HEK293T (cell line): Measurements from ENCODE around the gene EIF3J.

Experiments used
- BHLHE40 ChIP-seq: fragments of 450-650 bp; IDR thresholded peaks from 2 replicates; pipeline ENCODE4 v1.6.1; 2016; ENCODE audit warnings: mild to moderate bottlenecking, moderate library complexity, borderline replicate concordance
- ELF4 ChIP-seq: fragments of 450-650 bp; IDR thresholded peaks from 2 replicates; pipeline ENCODE4 v1.6.1; 2017; ENCODE audit warnings: antibody characterized with exemption
- FOXA1 ChIP-seq: fragments of 450-650 bp; IDR thresholded peaks from 2 replicates; pipeline ENCODE4 v1.6.1; 2016; ENCODE audit warnings: mild to moderate bottlenecking
- SP1 ChIP-seq: fragments of 450-650 bp; IDR thresholded peaks from 2 replicates; pipeline ENCODE4 v1.6.1; 2017
- SUZ12 ChIP-seq: fragments of 450-650 bp; IDR thresholded peaks from 2 replicates; pipeline ENCODE4 v1.6.1; 2016; ENCODE audit warnings: mild to moderate bottlenecking
- TF ChIP-seq, protein P1 (sequence below): fragments of 450-650 bp; IDR thresholded peaks from 2 replicates; pipeline ENCODE4 v1.6.1; 2016

GRCh38 chr15:44598066-44598465, 61.1 kb downstream of the EIF3J start:
- TF ChIP-seq FOXA1 = no peak
- TF ChIP-seq, protein P1, sequence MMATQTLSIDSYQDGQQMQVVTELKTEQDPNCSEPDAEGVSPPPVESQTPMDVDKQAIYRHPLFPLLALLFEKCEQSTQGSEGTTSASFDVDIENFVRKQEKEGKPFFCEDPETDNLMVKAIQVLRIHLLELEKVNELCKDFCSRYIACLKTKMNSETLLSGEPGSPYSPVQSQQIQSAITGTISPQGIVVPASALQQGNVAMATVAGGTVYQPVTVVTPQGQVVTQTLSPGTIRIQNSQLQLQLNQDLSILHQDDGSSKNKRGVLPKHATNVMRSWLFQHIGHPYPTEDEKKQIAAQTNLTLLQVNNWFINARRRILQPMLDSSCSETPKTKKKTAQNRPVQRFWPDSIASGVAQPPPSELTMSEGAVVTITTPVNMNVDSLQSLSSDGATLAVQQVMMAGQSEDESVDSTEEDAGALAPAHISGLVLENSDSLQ = no peak
- no peak for TF ChIP-seq ELF4
- TF ChIP-seq SUZ12 = no peak
- no peak for TF ChIP-seq SP1
- no peak for TF ChIP-seq BHLHE40
